Right atrium auricular region (tissue), 2 donors: ENCODE data around the gene ZNF3. TPM values are rescaled to one million over a fixed set of nuclear protein-coding genes. Genes with fewer than 3 reads are reported as not detected.

Source experiments
- DNase-seq: peaks from one replicate; pipeline ENCODE4 v3.0.0-alpha.2; 2019; ENCODE audit warnings: low spot score
- H3K27ac ChIP-seq, 2 donors: fragments of 200-600 bp; sonication (generic); 1 replicate in 1 of 2; 2 replicates in 1 of 2; pipeline ENCODE4 v1.5.1; 2016 to 2019
- H3K27me3 ChIP-seq, 2 donors: fragments of 200-600 bp; sonication (generic); one replicate each; pipeline versions ENCODE4 v1.5.1 to v1.6.0; 2017 to 2019
- H3K36me3 ChIP-seq: fragments of 200-600 bp; sonication (generic); one replicate; pipeline ENCODE4 v1.5.1; 2016
- H3K4me1 ChIP-seq, 2 donors: fragments of 200-600 bp; sonication (generic); one replicate each; pipeline versions ENCODE4 v1.5.1 to v1.6.0; 2017 to 2019
- H3K4me3 ChIP-seq, 2 donors: fragments of 200-600 bp; sonication (generic); 1 replicate in 1 of 2; 2 replicates in 1 of 2; pipeline ENCODE4 v1.5.1; 2017 to 2019; ENCODE audit warnings: mild to moderate bottlenecking in 1 of 2, moderate library complexity in 1 of 2
- H3K9me3 ChIP-seq, 2 donors: fragments of 200-600 bp; sonication (generic); one replicate each; pipeline ENCODE4 v1.5.1; 2019
- CTCF ChIP-seq, 2 donors: fragments of 200-600 bp; sonication (generic); IDR thresholded peaks; one replicate each; pipeline ENCODE4 v1.5.1; 2019; ENCODE audit warnings: antibody characterized with exemption in 2 of 2
- total RNA-seq, 2 donors: library from RNA; depleted of rRNA; stranded (reverse); fragments of >200 nt; gene quantifications; one replicate each; pipeline ENCODE4 v1.1.0, GENCODE V29; 2016

Gene ZNF3
- total RNA-seq, 2 donors from 2014 or later, result 11.8 to 16.1 TPM

GRCh38 chr7:100079024-100079560 is 2.4 kb downstream of the ZNF3 start:
- TF ChIP-seq CTCF (IDR thresholded peaks at IDR 0.05), result no peak

GRCh38 chr7:100077205-100077604 is 4.3 kb downstream of the ZNF3 start:
- H3K4me1 ChIP-seq, result peaks cover 0 to 24% of the 10 kb centered on the region in 2 donors
- H3K27ac ChIP-seq, result no peak overlapping the region
- peaks cover 68% of the 10 kb centered on the region for H3K36me3 ChIP-seq
- no peaks in the 10 kb centered on the region for H3K27me3 ChIP-seq
- no peak overlapping the region for H3K4me3 ChIP-seq
- H3K9me3 ChIP-seq, result peaks cover 0 to 9% of the 10 kb centered on the region in 2 donors
- no peak for TF ChIP-seq CTCF (IDR thresholded peaks at IDR 0.05)
- DNase-seq, result no peak

More at GRCh38 chr7:100079024-100079560, 2.4 kb downstream of the ZNF3 start:
- Histone ChIP-seq H3K36me3 (peaks cover 49% of the 10 kb centered on the region), H3K27ac (no peak overlapping the region), H3K4me1 (peaks cover 0 to 30% of the 10 kb centered on the region in 2 donors), H3K4me3 (no peak overlapping the region), H3K27me3 (no peaks in the 10 kb centered on the region), H3K9me3 (no peaks in the 10 kb centered on the region)
- DNase-seq, result no peak

- no peak for TF ChIP-seq CTCF (IDR thresholded peaks at IDR 0.05)
- Histone ChIP-seq H3K4me1 (peaks cover 0 to 14% of the 10 kb centered on the region in 2 donors), H3K36me3 (peaks cover 86% of the 10 kb centered on the region)
Observed at GRCh38 chr7:100075418-100075817, 6.1 kb downstream of the ZNF3 start.

GRCh38 chr7:100074841-100075240 is 6.7 kb downstream of the ZNF3 start:
- no peaks in the 10 kb centered on the region for H3K27me3 ChIP-seq
- no peak for TF ChIP-seq CTCF (IDR thresholded peaks at IDR 0.05)
- DNase-seq, result no peak
- no peak overlapping the region for H3K27ac ChIP-seq
- H3K4me1 ChIP-seq, result peaks cover 0 to 8% of the 10 kb centered on the region in 2 donors
- H3K9me3 ChIP-seq, result peaks cover 14 to 32% of the 10 kb centered on the region in 2 donors
- no peak overlapping the region for H3K4me3 ChIP-seq
- H3K36me3 ChIP-seq, result peaks cover 91% of the 10 kb centered on the region

More at GRCh38 chr7:100075418-100075817, 6.1 kb downstream of the ZNF3 start:
- DNase-seq, result no peak
- no peak overlapping the region for H3K27ac ChIP-seq
- no peaks in the 10 kb centered on the region for H3K27me3 ChIP-seq
- H3K9me3 ChIP-seq, result peaks cover 14 to 27% of the 10 kb centered on the region in 2 donors
- no peak overlapping the region for H3K4me3 ChIP-seq

GRCh38 chr7:100072462-100072861 is 9.1 kb downstream of the ZNF3 start:
- Histone ChIP-seq H3K27ac (no peak overlapping the region), H3K9me3 (peaks cover 14 to 32% of the 10 kb centered on the region in 2 donors), H3K4me3 (no peak overlapping the region), H3K27me3 (no peaks in the 10 kb centered on the region), H3K4me1 (no peaks in the 10 kb centered on the region), H3K36me3 (peaks cover 88% of the 10 kb centered on the region)
- DNase-seq, result no peak
- TF ChIP-seq CTCF (IDR thresholded peaks at IDR 0.05), result no peak
